PC-3 (cell line): ENCODE data around the gene CACNA1C. TPM values are rescaled to one million over a fixed set of nuclear protein-coding genes. Genes with fewer than 3 reads are reported as not detected.

ENCODE experiments used
- ATAC-seq: fragments of 200-7000 bp; cut with Tn5 transposase; 2 replicates; pipeline ENCODE4 v1.9.1; 2020; ENCODE audit warnings: mild to moderate bottlenecking, moderate library complexity
- BruUV-seq: library from RNA; stranded (reverse); fragments of 400-500 nt; replicated peaks from 2 replicates; lab custom pipeline; 2021; lab: Mats Ljungman, UMichigan
- CTCF ChIA-PET: fragments of 300-600 bp; sonication (Branson Sonifier 250); formaldehyde crosslinking; loops from one replicate; lab custom pipeline; 2022; ENCODE audit warnings: antibody characterized with exemption; lab: Charles Lee
- POLR2A ChIA-PET: fragments of 300-600 bp; sonication (Branson Sonifier 250); formaldehyde crosslinking; loops from one replicate; lab custom pipeline; 2022; ENCODE audit warnings: antibody characterized with exemption; ENCODE audit not compliant: unreplicated experiment; lab: Charles Lee
- DNase-seq: peaks from one replicate; pipeline ENCODE4 v3.0.0-alpha.2; 2015
- H2AFZ ChIP-seq: fragments of 300-600 bp; sonication (generic); 2 replicates; pipeline ENCODE4 v1.6.0; 2016; ENCODE audit warnings: antibody characterized with exemption, low read length
- H3F3A ChIP-seq: fragments of 300-600 bp; sonication (generic); one replicate; pipeline ENCODE4 v1.6.0; 2017; ENCODE audit warnings: antibody characterized with exemption, low read length, control low read depth, mild to moderate bottlenecking; ENCODE audit not compliant: unreplicated experiment
- H3K27ac ChIP-seq: fragments of 300-600 bp; sonication (generic); 2 replicates; pipeline ENCODE4 v1.5.1; 2016; ENCODE audit warnings: mild to moderate bottlenecking, low read length
- H3K27me3 ChIP-seq: fragments of 300-600 bp; sonication (generic); 2 replicates; pipeline ENCODE4 v1.6.1; 2016; ENCODE audit warnings: low read length, mixed read lengths
- H3K36me3 ChIP-seq: fragments of 300-600 bp; sonication (generic); 2 replicates; pipeline ENCODE4 v1.6.1; 2016; ENCODE audit warnings: low read depth, mixed run types, low read length, mixed read lengths
- H3K4me1 ChIP-seq: fragments of 300-600 bp; sonication (generic); 2 replicates; pipeline ENCODE4 v1.5.1; 2016; ENCODE audit warnings: low read length; ENCODE audit not compliant: insufficient read depth
- H3K4me2 ChIP-seq: fragments of 300-600 bp; sonication (generic); 2 replicates; pipeline ENCODE4 v1.6.0; 2016; ENCODE audit warnings: low read length
- H3K4me3 ChIP-seq: fragments of 300-600 bp; sonication (generic); 2 replicates; pipeline ENCODE4 v1.5.1; 2016; ENCODE audit warnings: mild to moderate bottlenecking, low read length, mixed read lengths
- H3K79me2 ChIP-seq: fragments of 300-600 bp; sonication (generic); 2 replicates; pipeline ENCODE4 v1.6.1; 2017; ENCODE audit warnings: low read length, mixed read lengths
- H3K9ac ChIP-seq: fragments of 300-600 bp; sonication (generic); 2 replicates; pipeline ENCODE4 v1.6.0; 2016; ENCODE audit warnings: mild to moderate bottlenecking, low read length
- H3K9me2 ChIP-seq: fragments of 300-600 bp; sonication (generic); replicated peaks from 2 replicates; pipeline ENCODE4 v1.6.1; 2016; ENCODE audit warnings: mixed run types, low read length, mixed read lengths
- H3K9me3 ChIP-seq: fragments of 300-600 bp; sonication (generic); 2 replicates; pipeline ENCODE4 v1.6.1; 2016; ENCODE audit warnings: low read length, mixed read lengths
- H4K20me1 ChIP-seq: fragments of 300-600 bp; sonication (generic); 2 replicates; pipeline ENCODE4 v1.6.1; 2016; ENCODE audit warnings: low read length, mixed read lengths
- CTCF ChIP-seq: fragments of 300-600 bp; sonication (generic); conservative IDR thresholded peaks from 2 replicates; pipeline ENCODE4 v1.5.1; 2017; ENCODE audit warnings: antibody characterized with exemption, low read depth, mild to moderate bottlenecking, low read length
- EZH2 ChIP-seq: fragments of 300-600 bp; sonication (generic); IDR thresholded peaks from one replicate; pipeline ENCODE4 v1.6.1; 2017; ENCODE audit warnings: antibody characterized with exemption, mild to moderate bottlenecking, low read length; ENCODE audit not compliant: unreplicated experiment
- EZH2phosphoT487 ChIP-seq: fragments of 300-600 bp; sonication (generic); IDR thresholded peaks from 2 replicates; pipeline ENCODE4 v1.6.1; 2018; ENCODE audit warnings: mild to moderate bottlenecking, antibody characterized with exemption, low read length, borderline replicate concordance
- intact Hi-C: fragments of 100-400 bp; cut with micrococcal nuclease; formaldehyde crosslinking; loops from 2 replicates; pipeline ENCODE4 v1.9.0; 2023
- total RNA-seq: library from RNA; depleted of rRNA; stranded (reverse); fragments of >200 nt; gene quantifications from 2 replicates; pipeline ENCODE4 v1.2.3, GENCODE V29; 2014

CACNA1C gene
- total RNA-seq, 1 experiment from 2014 or later: not detected

- Histone ChIP-seq H3K4me2 (no peak overlapping the region), H3K27me3 (peaks cover 23% of the 10 kb centered on the region), H3K4me3 (no peak overlapping the region), H3K27ac (no peak overlapping the region), H3K79me2 (no peaks in the 10 kb centered on the region), H2AFZ (no peak overlapping the region), H3K9me3 (no peaks in the 10 kb centered on the region), H3K4me1 (no peaks in the 10 kb centered on the region), H4K20me1 (no peaks in the 10 kb centered on the region), H3K9ac (no peak overlapping the region), H3K9me2 (no peaks in the 10 kb centered on the region), H3K36me3 (no peaks in the 10 kb centered on the region), H3F3A (no peaks in the 10 kb centered on the region)
- intact Hi-C loops: no loop called here
- ChIA-PET CTCF (no interaction called here), POLR2A (no interaction called here)
- TF ChIP-seq EZH2phosphoT487: no peak
- TF ChIP-seq EZH2: no peak
- TF ChIP-seq CTCF: no peak
- no peak for DNase-seq
- ATAC-seq: no peak
- BruUV-seq: no TSS peak
Observed at GRCh38 chr12:2389079-2389790, 336.4 kb downstream of the CACNA1C start.

DNA sequence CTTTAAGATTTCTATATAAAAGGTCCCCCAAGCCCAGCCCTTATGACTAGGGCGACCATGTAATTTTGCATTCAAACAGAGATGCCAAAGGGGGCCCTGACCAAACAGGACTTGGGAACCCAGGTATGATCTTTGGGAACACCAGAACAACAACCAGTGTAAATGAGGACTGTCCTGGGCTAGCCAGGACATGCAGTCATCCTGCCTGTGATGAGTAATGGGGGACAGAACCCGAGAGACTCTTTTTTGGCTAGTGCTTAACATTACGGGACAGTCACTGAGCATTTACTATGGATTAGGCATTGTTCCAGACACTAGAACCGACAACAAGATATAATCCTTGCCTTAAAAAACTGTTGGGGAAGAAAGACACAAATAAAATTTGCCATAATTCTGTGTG lies 337.3 kb downstream of the CACNA1C start:
- Histone ChIP-seq H2AFZ (no peak overlapping the region), H4K20me1 (no peaks in the 10 kb centered on the region), H3K4me3 (no peak overlapping the region), H3K36me3 (no peaks in the 10 kb centered on the region), H3K4me1 (no peaks in the 10 kb centered on the region), H3K27ac (no peak overlapping the region), H3K27me3 (peaks cover 15% of the 10 kb centered on the region), H3K9me2 (no peaks in the 10 kb centered on the region), H3F3A (no peaks in the 10 kb centered on the region), H3K9me3 (no peaks in the 10 kb centered on the region), H3K79me2 (no peaks in the 10 kb centered on the region), H3K4me2 (no peak overlapping the region), H3K9ac (no peak overlapping the region)
- TF ChIP-seq EZH2 (no peak), CTCF (no peak), EZH2phosphoT487 (no peak)
- ChIA-PET POLR2A (no interaction called here), CTCF (no interaction called here)
- no TSS peak for BruUV-seq
- no peak for DNase-seq
- ATAC-seq: no peak
- intact Hi-C loops: no loop called here

DNA sequence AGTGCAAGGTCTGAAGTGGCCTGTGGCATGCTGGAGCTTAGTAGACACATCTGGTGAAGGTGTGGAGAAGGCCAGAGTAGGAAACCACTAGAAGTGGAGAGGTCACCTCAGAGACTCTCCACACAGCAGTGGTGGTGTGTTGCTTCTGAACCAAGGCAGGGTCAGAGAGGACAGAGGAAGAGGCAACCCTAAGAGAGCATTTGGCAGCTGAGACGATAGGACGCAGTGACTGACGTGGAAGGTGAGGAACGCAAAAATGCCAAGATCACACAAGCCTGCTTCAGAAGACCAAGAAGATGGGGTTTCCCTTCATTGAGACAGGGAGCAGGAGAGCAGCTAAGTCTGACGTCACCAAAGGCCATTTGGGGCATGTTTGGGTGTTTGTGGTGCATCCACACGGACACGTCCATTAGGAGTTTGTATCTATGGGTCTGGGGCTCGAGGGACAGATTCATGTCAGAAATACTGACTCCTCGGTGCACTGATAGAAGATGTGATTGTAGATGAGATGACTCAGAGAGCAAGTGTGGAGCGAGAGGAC lies 338.1 kb downstream of the CACNA1C start:
- H3K9me3 ChIP-seq: no peaks in the 10 kb centered on the region
- H3K9ac ChIP-seq: no peak overlapping the region
- H3K4me3 ChIP-seq: no peak overlapping the region
- no peak overlapping the region for H3K4me2 ChIP-seq
- no peak for ATAC-seq
- no peak for TF ChIP-seq EZH2phosphoT487
- TF ChIP-seq CTCF: no peak
- TF ChIP-seq EZH2: no peak
- intact Hi-C loops: no loop called here
- ChIA-PET POLR2A (no interaction called here), CTCF (no interaction called here)
- no TSS peak for BruUV-seq
- H3K9me2 ChIP-seq: no peaks in the 10 kb centered on the region
- H3K36me3 ChIP-seq: no peaks in the 10 kb centered on the region
- H4K20me1 ChIP-seq: no peaks in the 10 kb centered on the region
- H2AFZ ChIP-seq: no peak overlapping the region
- DNase-seq: no peak
- no peaks in the 10 kb centered on the region for H3F3A ChIP-seq
- H3K27me3 ChIP-seq: peaks cover 9% of the 10 kb centered on the region
- H3K27ac ChIP-seq: no peak overlapping the region
- H3K4me1 ChIP-seq: no peaks in the 10 kb centered on the region
- H3K79me2 ChIP-seq: no peaks in the 10 kb centered on the region
